ENCODE data around the gene RAD54L.

DNA sequence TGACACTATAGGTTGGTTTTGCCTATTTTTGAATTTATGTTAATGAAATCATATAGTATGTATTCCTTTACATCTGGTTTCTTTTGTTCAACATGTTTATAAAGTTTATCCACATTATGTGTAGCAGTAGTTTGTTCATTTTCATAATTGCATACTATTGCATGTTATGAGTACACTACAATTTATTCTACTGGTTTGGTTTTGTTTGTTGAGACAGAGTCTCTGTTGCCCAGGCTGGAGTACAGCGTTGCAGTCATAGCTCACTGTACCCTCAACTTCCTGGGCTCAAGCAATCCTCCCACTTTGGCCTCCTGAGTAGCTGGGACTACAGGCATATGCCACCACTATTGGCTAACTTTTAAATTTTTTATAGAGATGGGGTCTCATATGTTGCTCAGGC is 21.0 kb downstream of the RAD54L start:
- TF ChIP-seq GATA2 (IDR thresholded peaks at IDR 0.05; ENCODE audit: low read depth, low read length), result no peak
- no peak for TF ChIP-seq GATA3 (IDR thresholded peaks at IDR 0.05; ENCODE audit: low read depth, low read length)
